ENCODE results near the gene CDC23. TPM values are rescaled to one million over a fixed set of nuclear protein-coding genes. Genes with fewer than 3 reads are reported as not detected.

CDC23 gene
- total RNA-seq, 1 donor from 2014 or later = 34.2 TPM

- Histone ChIP-seq H2AFZ (ENCODE audit: low read depth, low read length) (no peak overlapping the region), H3K9me3 (ENCODE audit: insufficient read depth, low read depth, low read length) (no peaks in the 10 kb centered on the region), H3K9ac (ENCODE audit: low read length) (no peak overlapping the region), H3K36me3 (ENCODE audit: insufficient read depth, low read length) (no peaks in the 10 kb centered on the region), H3K27ac (ENCODE audit: low read depth, low read length) (no peak overlapping the region), H3K4me1 (ENCODE audit: insufficient read depth, low read length) (peaks cover 5% of the 10 kb centered on the region), H3K4me2 (ENCODE audit: low read length) (peak overlapping the region; percentile 81), H4K20me1 (ENCODE audit: insufficient read depth, low read length) (no peaks in the 10 kb centered on the region), H3K27me3 (ENCODE audit: insufficient read depth, low read length) (peaks cover 39% of the 10 kb centered on the region), H3K79me2 (ENCODE audit: insufficient read depth, low read length) (no peaks in the 10 kb centered on the region), H3K4me3 (ENCODE audit: insufficient read depth, low read depth, low read length) (no peak overlapping the region)
- TF ChIP-seq CTCF (IDR thresholded peaks at IDR 0.05; ENCODE audit: insufficient read depth, low read depth, low read length) (no peak), EZH2 (IDR thresholded peaks at IDR 0.05; ENCODE audit: insufficient read depth, low read length) (no peak)
- DNase-seq (ENCODE audit: low read depth) = no peak
- Mint-ChIP-seq H3K4me3 (ENCODE audit: unreplicated experiment) (peak overlapping the region; percentile 61), H3K27me3 (ENCODE audit: low read depth, unreplicated experiment) (peaks cover 18% of the 10 kb centered on the region), H3K9me3 (ENCODE audit: unreplicated experiment) (no peaks in the 10 kb centered on the region), H3K36me3 (ENCODE audit: low read depth, unreplicated experiment) (no peaks in the 10 kb centered on the region), H3K27ac (ENCODE audit: unreplicated experiment) (no peak overlapping the region), H3K4me1 (ENCODE audit: low read depth, unreplicated experiment) (peaks cover 4% of the 10 kb centered on the region)
- FAIRE-seq = no peak
Measured at GRCh38 chr5:138240650-138241385, 27.7 kb upstream of the CDC23 start.

- peaks cover 3% of the 10 kb centered on the region for H3K4me1 Mint-ChIP-seq (ENCODE audit: low read depth, unreplicated experiment)
- H3K9ac ChIP-seq (ENCODE audit: low read length) = no peak overlapping the region
- H3K9me3 Mint-ChIP-seq (ENCODE audit: unreplicated experiment) = peaks cover 2% of the 10 kb centered on the region
- H3K9me3 ChIP-seq (ENCODE audit: insufficient read depth, low read depth, low read length) = no peaks in the 10 kb centered on the region
- no peaks in the 10 kb centered on the region for H3K79me2 ChIP-seq (ENCODE audit: insufficient read depth, low read length)
- no peak overlapping the region for H3K4me3 ChIP-seq (ENCODE audit: insufficient read depth, low read depth, low read length)
- FAIRE-seq (no peak), DNase-seq (ENCODE audit: low read depth) (no peak)
- H3K4me2 ChIP-seq (ENCODE audit: low read length) = no peak overlapping the region
- H3K27ac ChIP-seq (ENCODE audit: low read depth, low read length) = no peak overlapping the region
- H3K27ac Mint-ChIP-seq (ENCODE audit: unreplicated experiment) = no peak overlapping the region
- TF ChIP-seq EZH2 (IDR thresholded peaks at IDR 0.05; ENCODE audit: insufficient read depth, low read length) (no peak), CTCF (IDR thresholded peaks at IDR 0.05; ENCODE audit: insufficient read depth, low read depth, low read length) (no peak)
- no peaks in the 10 kb centered on the region for H3K36me3 Mint-ChIP-seq (ENCODE audit: low read depth, unreplicated experiment)
- no peak overlapping the region for H2AFZ ChIP-seq (ENCODE audit: low read depth, low read length)
- no peaks in the 10 kb centered on the region for H4K20me1 ChIP-seq (ENCODE audit: insufficient read depth, low read length)
- no peaks in the 10 kb centered on the region for H3K36me3 ChIP-seq (ENCODE audit: insufficient read depth, low read length)
- peaks cover 19% of the 10 kb centered on the region for H3K27me3 Mint-ChIP-seq (ENCODE audit: low read depth, unreplicated experiment)
- H3K27me3 ChIP-seq (ENCODE audit: insufficient read depth, low read length) = peaks cover 28% of the 10 kb centered on the region
- no peak overlapping the region for H3K4me3 Mint-ChIP-seq (ENCODE audit: unreplicated experiment)
- H3K4me1 ChIP-seq (ENCODE audit: insufficient read depth, low read length) = peaks cover 5% of the 10 kb centered on the region
Measured at GRCh38 chr5:138238034-138238433, 24.9 kb upstream of the CDC23 start.

- Mint-ChIP-seq H3K27me3 (ENCODE audit: low read depth, unreplicated experiment) (peaks cover 8% of the 10 kb centered on the region), H3K27ac (ENCODE audit: unreplicated experiment) (no peak overlapping the region), H3K36me3 (ENCODE audit: low read depth, unreplicated experiment) (no peaks in the 10 kb centered on the region), H3K4me3 (ENCODE audit: unreplicated experiment) (no peak overlapping the region), H3K4me1 (ENCODE audit: low read depth, unreplicated experiment) (peaks cover 13% of the 10 kb centered on the region), H3K9me3 (ENCODE audit: unreplicated experiment) (peaks cover 2% of the 10 kb centered on the region)
- FAIRE-seq (no peak), DNase-seq (ENCODE audit: low read depth) (no peak)
- Histone ChIP-seq H3K9me3 (ENCODE audit: insufficient read depth, low read depth, low read length) (no peaks in the 10 kb centered on the region), H3K36me3 (ENCODE audit: insufficient read depth, low read length) (no peaks in the 10 kb centered on the region), H4K20me1 (ENCODE audit: insufficient read depth, low read length) (no peaks in the 10 kb centered on the region), H3K79me2 (ENCODE audit: insufficient read depth, low read length) (no peaks in the 10 kb centered on the region), H3K4me1 (ENCODE audit: insufficient read depth, low read length) (peaks cover 11% of the 10 kb centered on the region), H3K27me3 (ENCODE audit: insufficient read depth, low read length) (peaks cover 5% of the 10 kb centered on the region), H3K9ac (ENCODE audit: low read length) (no peak overlapping the region), H3K4me3 (ENCODE audit: insufficient read depth, low read depth, low read length) (no peak overlapping the region), H3K4me2 (ENCODE audit: low read length) (no peak overlapping the region), H3K27ac (ENCODE audit: low read depth, low read length) (no peak overlapping the region), H2AFZ (ENCODE audit: low read depth, low read length) (no peak overlapping the region)
- TF ChIP-seq CTCF (IDR thresholded peaks at IDR 0.05; ENCODE audit: insufficient read depth, low read depth, low read length) = no peak
- TF ChIP-seq EZH2 (IDR thresholded peaks at IDR 0.05; ENCODE audit: insufficient read depth, low read length) = no peak
Measured at GRCh38 chr5:138234651-138235050, 21.5 kb upstream of the CDC23 start.

Measured in astrocyte (in vitro differentiated cells and primary cell).